Hepatocyte (in vitro differentiated cells): ENCODE results near the gene COQ10B. TPM values are rescaled to one million over a fixed set of nuclear protein-coding genes. Genes with fewer than 3 reads are reported as not detected.
"Not testable (repeated sequence)": the region's sequence is repeated elsewhere in the genome, so short reads cannot be mapped to it uniquely, and the experiment has no call there.

Experiments
- DNase-seq: peaks from one replicate; pipeline ENCODE4 v3.0.0-alpha.2; 2016; ENCODE audit warnings: low spot score
- H2AFZ ChIP-seq: fragments of 200-600 bp; sonication (generic); 2 replicates; pipeline ENCODE4 v1.6.0; 2016; ENCODE audit warnings: antibody characterized with exemption, mild to moderate bottlenecking
- H3K27ac ChIP-seq: fragments of 200-600 bp; sonication (generic); 2 replicates; pipeline ENCODE4 v1.5.1; 2016; ENCODE audit warnings: mild to moderate bottlenecking
- H3K27me3 ChIP-seq: fragments of 200-600 bp; sonication (generic); 2 replicates; pipeline ENCODE4 v1.6.1; 2016
- H3K36me3 ChIP-seq: fragments of 200-600 bp; sonication (generic); replicated peaks from 2 replicates; pipeline ENCODE4 v1.5.1; 2016; ENCODE audit warnings: low read depth; ENCODE audit not compliant: insufficient read depth
- H3K4me1 ChIP-seq: fragments of 200-600 bp; sonication (generic); 2 replicates; pipeline ENCODE4 v1.5.1; 2016; ENCODE audit warnings: mild to moderate bottlenecking, moderate library complexity; ENCODE audit not compliant: insufficient read depth
- H3K4me2 ChIP-seq: fragments of 200-600 bp; sonication (generic); 2 replicates; pipeline ENCODE4 v1.6.0; 2016
- H3K4me3 ChIP-seq: fragments of 200-600 bp; sonication (generic); 2 replicates; pipeline ENCODE4 v1.5.1; 2016; ENCODE audit warnings: mild to moderate bottlenecking
- H3K79me2 ChIP-seq: fragments of 200-600 bp; sonication (generic); 2 replicates; pipeline ENCODE4 v1.6.0; 2017; ENCODE audit warnings: mild to moderate bottlenecking
- H3K9me2 ChIP-seq: fragments of 200-600 bp; sonication (generic); replicated peaks from 2 replicates; pipeline ENCODE4 v1.6.0; 2017; ENCODE audit warnings: mild to moderate bottlenecking; ENCODE audit not compliant: insufficient read depth
- H3K9me3 ChIP-seq: fragments of 200-600 bp; sonication (generic); 2 replicates; pipeline ENCODE4 v1.5.1; 2016; ENCODE audit warnings: low read depth, mild to moderate bottlenecking
- H4K20me1 ChIP-seq: fragments of 200-600 bp; sonication (generic); 2 replicates; pipeline ENCODE4 v1.6.0; 2016; ENCODE audit warnings: mild to moderate bottlenecking; ENCODE audit not compliant: insufficient read depth, poor library complexity, severe bottlenecking
- EZH2 ChIP-seq: fragments of 200-600 bp; sonication (generic); IDR thresholded peaks from 2 replicates; pipeline ENCODE4 v1.6.1; 2016; ENCODE audit warnings: antibody characterized with exemption, mild to moderate bottlenecking, borderline replicate concordance
- EZH2phosphoT487 ChIP-seq: fragments of 200-600 bp; sonication (generic); IDR thresholded peaks from one replicate; pipeline ENCODE4 v1.6.1; 2018; ENCODE audit warnings: antibody characterized with exemption, mild to moderate bottlenecking, low read depth, moderate library complexity; ENCODE audit not compliant: unreplicated experiment, severe bottlenecking
- WGBS: methylation state at CpG from one replicate; pipeline ENCODE4 v1.1.6; 2016; ENCODE audit warnings: low lambda C conversion rate; ENCODE audit errors: missing lambda C conversion rate; 5-methylcytosine and 5-hydroxymethylcytosine counted together
- polyA plus RNA-seq: library from polyadenylated mRNA; unstranded; fragments of >200 nt; fragmentation: Nextera tagmentation; extraction: Ambion mirVana; gene quantifications from 2 replicates; pipeline ENCODE4 v1.2.1, GENCODE V29; 2016
- total RNA-seq: library from RNA; depleted of rRNA; stranded (reverse); fragments of >200 nt; gene quantifications from 2 replicates; pipeline ENCODE4 v1.2.3, GENCODE V29; 2014
- TF ChIP-seq, protein P1 (sequence below): fragments of 200-600 bp; sonication (generic); IDR thresholded peaks from 2 replicates; pipeline ENCODE4 v1.5.1; 2016; ENCODE audit warnings: antibody characterized with exemption, mild to moderate bottlenecking; ENCODE audit not compliant: poor library complexity

The COQ10B gene
- total and polyA plus RNA-seq, 2 experiments from 2014 or later, result 40.7 to 44.4 TPM

- Histone ChIP-seq H3K9me3 (no peaks in the 10 kb centered on the region), H3K79me2 (peaks cover 87% of the 10 kb centered on the region), H3K27me3 (no peaks in the 10 kb centered on the region), H3K4me2 (peak overlapping the region; percentile 85), H3K36me3 (no peaks in the 10 kb centered on the region), H4K20me1 (peaks cover 71% of the 10 kb centered on the region), H3K9me2 (no peaks in the 10 kb centered on the region), H3K4me1 (peaks cover 21% of the 10 kb centered on the region), H3K27ac (no peak overlapping the region), H2AFZ (no peak overlapping the region), H3K4me3 (no peak overlapping the region)
- WGBS, result 85% methylated on average over 6 of the region's 6 CpGs
- no peak for DNase-seq
- TF ChIP-seq, protein P1, sequence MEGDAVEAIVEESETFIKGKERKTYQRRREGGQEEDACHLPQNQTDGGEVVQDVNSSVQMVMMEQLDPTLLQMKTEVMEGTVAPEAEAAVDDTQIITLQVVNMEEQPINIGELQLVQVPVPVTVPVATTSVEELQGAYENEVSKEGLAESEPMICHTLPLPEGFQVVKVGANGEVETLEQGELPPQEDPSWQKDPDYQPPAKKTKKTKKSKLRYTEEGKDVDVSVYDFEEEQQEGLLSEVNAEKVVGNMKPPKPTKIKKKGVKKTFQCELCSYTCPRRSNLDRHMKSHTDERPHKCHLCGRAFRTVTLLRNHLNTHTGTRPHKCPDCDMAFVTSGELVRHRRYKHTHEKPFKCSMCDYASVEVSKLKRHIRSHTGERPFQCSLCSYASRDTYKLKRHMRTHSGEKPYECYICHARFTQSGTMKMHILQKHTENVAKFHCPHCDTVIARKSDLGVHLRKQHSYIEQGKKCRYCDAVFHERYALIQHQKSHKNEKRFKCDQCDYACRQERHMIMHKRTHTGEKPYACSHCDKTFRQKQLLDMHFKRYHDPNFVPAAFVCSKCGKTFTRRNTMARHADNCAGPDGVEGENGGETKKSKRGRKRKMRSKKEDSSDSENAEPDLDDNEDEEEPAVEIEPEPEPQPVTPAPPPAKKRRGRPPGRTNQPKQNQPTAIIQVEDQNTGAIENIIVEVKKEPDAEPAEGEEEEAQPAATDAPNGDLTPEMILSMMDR, result no peak
- TF ChIP-seq EZH2phosphoT487 (no peak), EZH2 (no peak)
These were observed 21.5 kb upstream of the COQ10B start for GRCh38 chr2:197431858-197432257.

- WGBS, result 90% methylated on average over 6 of the region's 6 CpGs
- not testable (repeated sequence) for DNase-seq, H3K9me2 ChIP-seq, H3K27me3 ChIP-seq, H3K9me3 ChIP-seq, H3K36me3 ChIP-seq, H3K27ac ChIP-seq, H2AFZ ChIP-seq
- Histone ChIP-seq H3K79me2 (peaks cover 81% of the 10 kb centered on the region), H3K4me2 (peak overlapping the region; percentile 85), H3K4me3 (peak overlapping the region; percentile 97), H3K4me1 (peaks cover 16% of the 10 kb centered on the region), H4K20me1 (peaks cover 64% of the 10 kb centered on the region)
These were observed 20.8 kb upstream of the COQ10B start for GRCh38 chr2:197432527-197432926.

GRCh38 chr2:197433780-197434438 lies 19.4 kb upstream of the COQ10B start:
- Histone ChIP-seq H3K79me2 (peaks cover 67% of the 10 kb centered on the region), H4K20me1 (peaks cover 51% of the 10 kb centered on the region), H3K9me2 (no peaks in the 10 kb centered on the region), H3K27me3 (no peaks in the 10 kb centered on the region), H3K4me1 (peaks cover 16% of the 10 kb centered on the region), H3K27ac (peak overlapping the region; percentile 98), H3K4me2 (peak overlapping the region; percentile 85), H2AFZ (peak overlapping the region; percentile 64), H3K9me3 (no peaks in the 10 kb centered on the region), H3K4me3 (peak overlapping the region; percentile 97), H3K36me3 (no peaks in the 10 kb centered on the region)
- DNase-seq, result no peak
- WGBS, result under 1% methylated on average over 11 of the region's 11 CpGs
- TF ChIP-seq EZH2phosphoT487, result no peak
- TF ChIP-seq, protein P1, result no peak
- TF ChIP-seq EZH2, result no peak

- WGBS, result 1% methylated on average over 74 of the region's 74 CpGs
- Histone ChIP-seq H3K4me2 (peak within 1 kb of the TSS; percentile 85), H3K36me3 (no peaks in the 10 kb centered on the region), H3K9me2 (no peaks in the 10 kb centered on the region), H3K4me3 (peak within 1 kb of the TSS; percentile 97), H3K27me3 (no peaks in the 10 kb centered on the region), H3K79me2 (peaks cover 58% of the 10 kb centered on the region), H2AFZ (peak within 1 kb of the TSS; percentile 73), H3K9me3 (no peaks in the 10 kb centered on the region), H3K27ac (peak within 1 kb of the TSS; percentile 98), H3K4me1 (peaks cover 16% of the 10 kb centered on the region), H4K20me1 (peaks cover 41% of the 10 kb centered on the region)
- TF ChIP-seq EZH2phosphoT487, result no peak
- TF ChIP-seq, protein P1, result no peak
- TF ChIP-seq EZH2, result no peak
- peak; percentile 99 for DNase-seq
These were observed 18.5 kb upstream of the COQ10B start, which contains the start of gene SF3B1 for GRCh38 chr2:197434541-197435513. TSS of gene SF3B1 (minus strand) at chr2:197435028. CDS start at chr2:197434999, 29 bp downstream.
